CD4-positive, alpha-beta T cell treated with Interleukin-2 at 100 ng/mL for 4 hours (primary cell): ENCODE measurements around the gene CRAT.

Source experiments
- DNase-seq: peaks from one replicate; pipeline ENCODE4 v3.0.0-alpha.2; 2020; ENCODE audit warnings: low spot score

Gene CRAT

GRCh38 chr9:129060991-129061390, 49.6 kb downstream of the CRAT start:
- DNase-seq = no peak

- DNase-seq = no peak
Measured at GRCh38 chr9:129059796-129060785, 50.5 kb downstream of the CRAT start.

- no peak for DNase-seq
Measured at GRCh38 chr9:129058965-129059795, 51.4 kb downstream of the CRAT start.

- no peak for DNase-seq
Measured at GRCh38 chr9:129054163-129054851, 56.3 kb downstream of the CRAT start.

GRCh38 chr9:129053020-129053419, 57.6 kb downstream of the CRAT start:
- DNase-seq = no peak

GRCh38 chr9:129052592-129052991, 58.0 kb downstream of the CRAT start:
- DNase-seq = no peak
